Left ventricle myocardium superior (tissue), 1 donor: Measurements from ENCODE around the gene ADCY1. TPM values are rescaled to one million over a fixed set of nuclear protein-coding genes. Genes with fewer than 3 reads are reported as not detected.
A peak's percentile ranks its signal among the peaks of the same experiment; 100 is the strongest.

Experiments
- ATAC-seq: fragments of 200-7000 bp; cut with Tn5 transposase; one replicate; pipeline ENCODE4 v1.9.1; 2020; ENCODE audit warnings: mild to moderate bottlenecking, moderate library complexity
- DNase-seq: peaks from one replicate; pipeline ENCODE4 v3.0.0-alpha.2; 2020
- intact Hi-C: fragments of 100-400 bp; cut with micrococcal nuclease; formaldehyde crosslinking; loops from one replicate; pipeline ENCODE4 v1.11.0; 2022
- total RNA-seq: library from RNA; stranded (reverse); fragmentation: NEBNext Ultra II Directional; extraction: Animal tissue kit (Norgen Biotek cat#: 25700); gene quantifications from one replicate; pipeline ENCODE4 v1.2.1, GENCODE V29; 2021
- donor health status: DM: no; HTN: yes; CAD: no; lungs with severe emphysema.

Gene ADCY1
- total RNA-seq, 1 donor from 2014 or later, result 8.9 TPM

DNA sequence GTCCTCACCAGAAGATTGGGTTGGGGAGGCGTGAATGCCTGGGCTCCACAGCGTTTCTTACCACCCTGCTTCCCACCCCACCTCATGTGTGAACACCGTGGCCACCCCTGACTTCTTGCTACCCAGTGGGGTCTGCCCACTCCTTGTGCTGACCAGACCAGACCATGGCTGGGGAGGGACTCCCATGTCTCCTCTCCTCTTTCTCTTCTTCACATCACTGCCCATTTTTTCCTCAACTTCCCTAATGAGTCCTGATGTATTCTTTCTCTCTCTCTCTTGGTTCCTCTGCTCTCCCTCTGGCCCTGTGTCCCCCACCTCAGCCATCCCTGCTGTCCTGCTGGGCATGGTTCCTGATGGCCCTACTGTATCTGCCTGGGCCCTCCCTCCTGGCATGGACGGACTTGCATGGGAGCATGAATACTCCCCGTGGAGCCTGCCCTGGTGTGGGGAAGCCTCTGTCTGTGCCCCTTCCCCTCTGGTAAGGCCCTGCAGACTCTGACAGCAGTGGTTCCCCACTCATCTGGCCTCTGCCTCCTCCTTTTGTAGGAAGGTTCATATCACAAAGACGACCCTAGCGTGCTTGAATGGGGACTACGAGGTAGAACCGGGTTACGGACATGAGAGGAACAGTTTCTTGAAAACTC, 85.5 kb downstream of the ADCY1 start:
- intact Hi-C loops, result no loop called here
- ATAC-seq, result no peak
- DNase-seq, result no peak

DNA sequence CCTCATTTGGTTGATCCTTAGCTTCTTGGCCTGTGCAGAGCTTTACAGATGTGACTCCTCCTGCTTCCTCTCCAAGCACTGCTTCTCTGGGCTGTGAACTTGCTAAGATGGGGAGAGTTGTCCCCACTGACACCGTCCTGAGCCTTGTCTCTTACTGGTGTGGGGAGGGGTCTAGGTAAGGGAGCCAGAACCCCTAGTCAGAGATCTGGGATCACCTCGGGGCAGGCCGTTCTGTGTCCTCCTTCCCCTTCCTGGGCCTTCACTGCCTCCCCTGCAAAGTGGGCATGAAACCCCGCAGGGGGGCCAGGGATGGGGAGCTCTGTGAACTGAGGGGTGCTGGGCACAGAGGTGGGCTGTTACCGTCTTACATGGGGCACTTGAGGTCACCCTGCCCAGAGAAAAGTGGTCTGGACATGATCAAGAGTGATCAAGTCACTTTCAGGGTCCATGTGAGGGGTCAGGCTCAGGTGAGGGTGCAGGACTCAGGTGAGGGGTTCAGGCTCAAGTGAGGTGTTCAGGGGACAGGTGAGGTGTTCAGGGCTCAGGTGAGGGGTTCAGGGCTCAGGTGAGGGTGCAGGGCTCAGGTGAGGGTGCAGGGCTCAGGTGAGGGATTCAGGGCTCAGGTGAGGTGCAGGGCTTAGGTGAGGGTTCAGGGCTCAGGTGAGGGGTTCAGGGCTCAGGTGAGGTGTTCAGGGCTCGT, 86.2 kb downstream of the ADCY1 start:
- intact Hi-C loops, result no loop called here
- ATAC-seq, result no peak
- DNase-seq, result no peak

DNA sequence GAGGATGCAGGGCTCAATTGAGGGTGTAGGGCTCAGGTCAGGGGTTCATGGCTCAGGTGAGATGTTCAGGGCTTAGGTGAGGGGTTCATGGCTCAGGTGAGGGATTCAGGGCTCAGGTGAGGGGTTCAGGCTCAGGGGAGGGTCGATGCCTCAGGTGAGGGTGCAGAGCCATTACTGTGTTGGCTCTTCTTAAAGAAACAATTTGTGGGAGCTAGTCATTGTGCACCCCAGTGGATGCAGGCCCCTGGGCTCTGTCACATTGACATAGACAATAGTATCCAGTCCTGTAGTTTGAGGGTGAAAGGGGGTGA, 86.7 kb downstream of the ADCY1 start:
- no peak for DNase-seq
- intact Hi-C loops, result no loop called here
- ATAC-seq, result no peak

DNA sequence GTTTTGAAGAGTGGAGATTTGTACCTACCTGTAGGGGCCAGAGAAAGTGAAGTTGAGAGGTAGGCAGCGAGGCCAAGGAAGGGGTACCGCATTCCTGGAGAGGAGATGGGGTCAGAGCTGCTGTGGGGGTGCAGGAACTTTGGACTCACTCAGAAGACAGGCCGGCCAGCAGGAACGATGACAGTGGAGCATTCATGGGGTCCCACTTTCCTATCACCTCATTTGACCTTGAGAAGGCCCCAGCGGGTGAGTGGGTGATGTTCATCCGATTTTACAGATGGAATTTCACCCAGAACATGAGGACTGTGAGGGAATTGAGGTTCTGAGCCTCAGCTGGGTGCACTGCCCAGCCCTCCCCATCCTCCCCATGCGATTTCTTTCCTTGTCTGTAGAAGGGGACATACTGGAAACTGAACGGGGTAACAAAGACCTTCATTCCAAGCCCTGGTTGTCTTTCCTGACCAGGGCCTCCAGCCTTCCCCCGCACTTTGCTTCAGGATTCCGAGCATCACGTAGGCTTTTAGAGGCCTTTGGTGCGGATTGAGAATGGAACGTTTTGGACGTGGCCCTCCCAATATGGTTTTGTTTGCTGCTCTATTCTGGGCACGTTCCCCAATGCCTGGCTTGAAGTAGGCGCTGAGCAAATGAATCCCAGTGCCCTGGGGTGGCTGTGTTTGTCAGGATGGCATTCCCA, 87.3 kb downstream of the ADCY1 start:
- ATAC-seq (no peak), DNase-seq (no peak)
- intact Hi-C loops, result no loop called here

DNA sequence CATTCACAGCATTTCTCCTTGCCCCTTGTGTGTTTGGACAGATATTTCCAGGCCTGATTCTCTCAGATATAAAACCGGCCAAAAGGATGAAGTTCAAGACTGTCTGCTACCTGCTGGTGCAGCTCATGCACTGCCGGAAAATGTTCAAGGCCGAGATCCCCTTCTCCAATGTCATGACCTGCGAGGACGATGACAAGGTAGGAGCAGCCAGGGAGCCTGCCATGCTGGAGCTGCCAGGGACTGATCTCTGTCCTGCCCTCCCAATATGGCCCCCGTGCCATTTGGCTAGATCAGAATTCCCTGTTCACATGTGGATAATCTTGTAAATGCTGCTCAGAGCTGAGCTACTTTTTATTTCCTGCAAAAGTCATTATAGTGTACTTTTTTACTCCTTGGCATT, 87.8 kb downstream of the ADCY1 start:
- ATAC-seq (no peak), DNase-seq (no peak)
- intact Hi-C loops, result no loop called here

DNA sequence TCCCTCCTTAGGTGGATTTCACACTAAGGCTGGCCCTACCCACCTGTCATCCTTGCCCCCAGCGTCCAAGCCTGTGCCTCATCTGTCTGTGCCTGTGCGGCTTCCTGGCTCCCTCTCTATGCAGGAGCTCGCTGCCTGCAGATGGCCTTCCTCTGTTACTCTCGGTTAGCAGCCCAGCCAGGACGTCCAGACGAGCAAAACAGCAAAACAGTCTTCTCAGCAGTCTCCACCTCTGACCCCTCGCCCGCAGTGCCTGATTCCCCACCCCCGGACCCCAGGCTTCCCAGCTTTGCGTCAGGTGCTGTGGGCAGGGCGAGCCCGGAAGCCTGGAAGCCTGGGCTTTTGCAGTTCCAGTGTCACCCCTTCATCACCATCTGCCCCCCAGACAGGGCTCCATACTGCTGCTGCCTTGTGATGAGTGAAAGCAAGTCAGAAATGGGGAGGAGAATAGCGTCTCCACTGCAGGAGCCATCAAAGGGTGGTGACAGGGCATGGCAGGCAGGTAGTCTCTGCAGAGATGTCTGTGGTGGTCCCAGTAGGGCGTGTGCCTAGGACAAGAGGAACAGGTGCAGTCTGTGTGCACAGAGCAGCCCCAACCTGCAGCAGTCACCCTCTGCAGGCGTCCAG, 88.5 kb downstream of the ADCY1 start:
- DNase-seq, result no peak
- no peak for ATAC-seq
- intact Hi-C loops, result no loop called here

DNA sequence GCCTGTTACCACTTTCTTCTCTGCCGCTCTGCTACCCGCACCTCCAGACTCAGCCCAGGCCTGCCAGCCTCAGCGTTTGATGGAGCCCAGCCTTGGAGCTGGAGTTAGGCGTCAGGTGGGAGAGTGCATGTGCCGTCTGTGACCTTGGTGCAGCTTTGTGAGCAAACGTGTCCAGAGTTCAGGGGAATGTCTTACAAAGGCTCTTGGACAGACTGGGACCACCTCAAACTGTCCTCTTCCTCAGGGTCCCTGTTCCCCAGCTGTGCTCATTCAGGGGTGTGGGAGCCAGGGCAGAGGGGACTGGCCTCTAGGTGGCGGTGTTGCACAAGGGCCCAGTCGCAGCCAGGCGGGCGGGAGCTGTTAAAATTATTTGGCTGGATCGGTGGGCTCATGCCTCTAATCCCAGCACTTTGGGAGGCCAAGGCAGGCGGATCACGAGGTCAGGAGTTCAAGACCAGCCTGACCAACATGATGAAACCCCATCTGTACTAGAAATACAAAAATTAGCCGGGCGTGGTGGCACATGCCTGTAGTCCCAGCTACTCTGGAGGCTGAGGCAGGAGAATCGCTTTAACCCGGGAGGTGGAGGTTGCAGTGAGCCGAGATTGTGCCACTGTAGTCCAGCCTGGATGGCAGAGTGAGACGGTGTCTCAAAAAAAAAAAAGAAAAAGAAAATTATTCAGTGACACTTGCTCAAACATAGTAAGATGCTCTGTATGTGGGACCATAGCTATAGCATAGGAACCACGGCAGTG, 89.2 kb downstream of the ADCY1 start:
- DNase-seq, result peak; percentile 56
- ATAC-seq, result peak; percentile 68
- intact Hi-C loops, result no loop called here

DNA sequence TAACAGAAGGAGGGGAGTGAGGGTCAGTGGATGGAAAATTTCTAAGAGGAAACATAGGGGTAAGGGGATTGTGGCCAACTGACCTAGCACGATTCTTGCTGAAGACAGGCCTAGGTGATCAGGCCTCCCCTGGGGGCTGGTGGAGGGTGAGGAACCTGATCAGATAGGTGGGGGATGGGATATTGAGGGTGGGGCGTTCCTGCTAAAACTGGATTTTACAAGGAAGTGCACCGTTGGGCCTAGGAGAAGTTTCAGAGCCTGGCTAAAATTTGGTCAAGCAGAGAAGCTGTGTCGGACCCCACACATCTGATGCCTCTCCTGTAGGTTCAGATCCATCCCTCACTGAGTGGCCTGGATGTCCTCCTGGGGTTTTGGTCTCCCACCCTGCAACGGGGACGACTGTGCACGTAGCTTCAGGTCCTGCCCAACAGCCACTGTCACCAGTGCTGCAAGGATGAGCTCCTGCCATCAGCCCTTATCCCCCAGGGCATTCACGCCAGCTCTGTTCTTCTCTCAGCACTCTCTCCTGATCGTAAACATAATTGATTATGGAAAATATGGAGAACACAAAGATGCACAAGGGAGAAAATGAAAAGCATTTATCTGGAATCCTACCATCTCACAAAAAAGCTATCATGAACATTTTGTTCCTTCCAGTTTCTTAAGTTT, 89.9 kb downstream of the ADCY1 start:
- no peak for DNase-seq
- intact Hi-C loops, result no loop called here
- no peak for ATAC-seq

DNA sequence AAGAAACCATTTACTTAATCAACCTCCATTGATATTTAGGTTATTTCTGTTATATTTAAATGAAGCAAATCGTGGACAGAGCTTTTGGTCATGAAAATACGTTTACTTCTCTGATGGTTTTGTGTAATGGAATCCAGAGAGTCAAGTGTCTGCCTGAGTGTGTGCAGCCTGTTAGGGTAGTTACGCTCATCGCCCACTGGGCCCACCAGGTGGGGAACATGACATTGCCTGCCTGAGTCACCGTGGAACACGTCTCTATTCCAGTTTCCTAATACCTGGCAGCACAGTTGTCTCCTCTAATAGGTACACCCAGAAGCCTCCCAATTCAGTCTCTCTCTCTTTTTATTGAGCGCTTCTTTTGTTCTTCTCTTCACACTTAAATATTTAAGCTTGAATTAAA, 91.0 kb downstream of the ADCY1 start:
- intact Hi-C loops, result no loop called here
- DNase-seq (no peak), ATAC-seq (no peak)

DNA sequence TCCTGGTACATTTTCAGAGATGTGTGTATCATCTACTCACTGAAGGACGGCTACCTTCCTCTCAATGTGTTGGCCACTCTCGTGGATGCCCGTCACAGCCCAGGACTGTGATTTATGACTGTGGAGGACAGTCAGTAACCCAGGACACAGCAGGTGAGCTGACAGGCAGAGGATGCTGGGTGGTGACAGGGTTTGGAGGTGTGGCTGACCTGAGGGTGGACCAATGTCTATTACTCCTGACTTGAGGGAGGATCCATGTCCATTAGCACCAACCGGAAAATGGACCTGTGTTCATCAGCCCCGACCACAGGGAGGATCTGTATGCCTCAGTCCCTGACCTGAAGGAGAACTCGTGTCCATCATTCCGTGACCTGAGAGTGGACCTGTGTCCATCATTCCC, 96.1 kb downstream of the ADCY1 start:
- intact Hi-C loops, result no loop called here
- DNase-seq (no peak), ATAC-seq (no peak)

DNA sequence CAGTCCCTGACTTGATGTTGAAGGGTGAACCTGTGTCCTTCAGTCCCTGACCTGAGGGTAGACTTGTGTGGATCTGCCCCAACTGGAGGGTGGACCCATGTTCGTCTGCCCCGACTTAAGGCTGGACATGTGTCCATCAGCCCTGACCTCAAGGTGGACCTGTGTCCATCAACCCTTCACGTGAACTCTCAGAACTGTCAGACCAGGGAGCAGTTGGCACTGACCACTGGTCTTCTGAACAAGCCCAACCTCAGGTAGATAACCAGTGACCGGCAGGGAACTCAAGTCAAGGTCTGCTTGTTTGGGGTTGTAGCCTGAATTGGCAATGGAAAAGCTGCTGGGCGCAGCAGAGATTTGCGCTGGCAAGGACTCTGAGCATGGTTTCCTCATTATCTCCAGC, 96.5 kb downstream of the ADCY1 start:
- no peak for ATAC-seq
- intact Hi-C loops, result no loop called here
- no peak for DNase-seq

DNA sequence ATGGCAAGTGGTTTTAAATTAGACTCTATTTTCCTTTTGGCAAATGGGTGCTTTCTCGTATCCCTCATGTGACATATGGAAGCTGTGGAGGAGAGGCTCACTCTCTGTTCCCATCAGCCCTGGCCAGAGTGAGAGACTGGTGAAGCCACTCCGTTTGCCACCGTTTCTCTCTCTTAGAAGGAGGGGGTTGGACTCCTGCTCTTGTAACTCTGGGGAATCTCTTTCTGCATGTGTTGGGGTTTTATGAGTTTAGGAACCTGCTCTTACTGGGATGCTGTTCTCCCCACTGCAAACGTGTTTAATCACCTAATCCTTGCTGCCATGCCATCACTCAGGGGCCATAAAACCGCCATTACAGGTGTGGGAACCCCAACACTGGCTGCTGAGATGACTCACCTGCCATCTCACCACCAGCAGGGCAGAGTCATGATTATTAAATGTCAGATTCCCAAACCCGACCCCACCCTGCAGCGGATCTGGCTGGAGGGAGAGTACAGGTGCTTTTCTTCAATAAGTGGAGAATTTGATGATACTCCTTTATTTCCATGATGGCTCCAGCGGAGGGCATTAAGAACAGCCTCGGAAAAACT, 103.2 kb downstream of the ADCY1 start:
- ATAC-seq, result no peak
- no peak for DNase-seq
- intact Hi-C loops, result no loop called here

DNA sequence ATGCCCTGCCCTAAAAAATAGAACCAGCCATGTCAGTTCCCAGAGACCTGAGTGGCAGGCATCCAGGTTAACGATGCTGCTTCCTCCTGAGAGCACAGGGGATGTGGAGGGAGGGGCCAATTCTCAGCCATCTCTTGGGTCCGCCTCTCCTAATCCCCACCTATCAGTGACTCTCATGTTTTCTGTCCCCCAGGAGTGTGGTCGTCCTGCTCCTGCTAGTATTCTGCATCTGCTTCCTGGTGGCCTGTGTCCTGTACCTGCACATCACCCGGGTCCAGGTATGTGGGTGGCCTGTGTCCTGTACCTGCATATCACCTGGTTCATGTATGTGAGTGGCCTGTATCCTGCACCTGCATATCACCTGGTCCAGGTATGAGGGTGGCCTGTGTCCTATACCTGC, 105.3 kb downstream of the ADCY1 start:
- DNase-seq (no peak), ATAC-seq (no peak)
- intact Hi-C loops, result no loop called here

DNA sequence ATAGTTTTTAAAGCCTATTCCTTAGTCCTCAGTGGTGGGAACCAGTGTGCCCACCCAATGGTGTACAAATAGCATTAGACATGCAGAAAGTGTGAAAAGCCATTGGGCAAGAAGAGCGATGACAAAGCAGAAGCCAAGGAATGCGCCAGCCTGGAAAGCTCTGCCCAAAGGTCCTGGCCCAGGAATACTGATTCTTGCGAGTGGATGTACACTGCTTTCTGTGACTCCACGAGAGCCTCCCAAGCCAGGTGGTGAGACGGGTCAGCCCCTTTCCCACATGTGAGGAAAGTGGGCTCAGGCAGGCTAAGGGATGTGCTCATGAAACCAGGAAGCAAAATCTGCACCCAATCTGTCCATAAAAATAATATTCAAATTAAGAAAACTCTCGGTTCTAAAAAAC, 106.6 kb downstream of the ADCY1 start:
- no peak for ATAC-seq
- intact Hi-C loops, result no loop called here
- no peak for DNase-seq

DNA sequence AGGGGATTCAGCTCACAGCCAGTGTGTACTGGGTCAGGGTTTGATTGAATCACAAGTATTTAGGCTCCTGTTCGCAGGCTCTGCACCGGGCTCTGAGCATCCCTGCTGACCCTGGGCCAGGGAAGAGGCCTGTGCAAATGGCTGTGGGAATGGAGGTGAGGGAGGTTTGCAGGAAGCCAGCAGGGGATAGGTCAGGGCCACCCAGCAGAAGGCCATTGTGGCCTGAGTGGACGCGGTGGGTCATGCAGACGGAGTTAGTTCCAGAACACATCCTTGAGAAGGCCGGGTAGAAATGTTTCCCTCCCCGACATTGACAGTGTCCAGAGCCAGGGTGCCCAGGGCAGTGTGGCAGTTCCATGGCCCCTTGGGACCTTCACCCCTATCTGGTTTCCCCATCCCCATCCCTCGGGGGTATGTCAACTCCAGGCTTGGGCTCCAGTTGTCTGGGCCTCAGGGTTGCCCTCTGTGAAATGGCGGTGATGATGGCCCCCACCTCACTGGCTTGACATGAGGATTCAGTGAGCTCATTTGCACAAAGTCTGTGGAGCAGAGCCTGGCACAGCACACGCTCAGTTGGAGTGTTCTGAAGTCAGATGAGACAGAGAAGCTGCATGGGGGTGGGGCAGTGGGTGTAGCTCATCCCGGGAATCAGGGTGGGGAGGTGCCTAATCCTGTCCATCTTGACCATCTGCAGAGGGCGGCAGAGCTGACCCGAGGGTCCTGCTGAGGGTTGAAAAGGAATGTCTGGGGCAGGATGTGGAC, 107.6 kb downstream of the ADCY1 start:
- ATAC-seq (no peak), DNase-seq (no peak)
- intact Hi-C loops, result no loop called here

DNA sequence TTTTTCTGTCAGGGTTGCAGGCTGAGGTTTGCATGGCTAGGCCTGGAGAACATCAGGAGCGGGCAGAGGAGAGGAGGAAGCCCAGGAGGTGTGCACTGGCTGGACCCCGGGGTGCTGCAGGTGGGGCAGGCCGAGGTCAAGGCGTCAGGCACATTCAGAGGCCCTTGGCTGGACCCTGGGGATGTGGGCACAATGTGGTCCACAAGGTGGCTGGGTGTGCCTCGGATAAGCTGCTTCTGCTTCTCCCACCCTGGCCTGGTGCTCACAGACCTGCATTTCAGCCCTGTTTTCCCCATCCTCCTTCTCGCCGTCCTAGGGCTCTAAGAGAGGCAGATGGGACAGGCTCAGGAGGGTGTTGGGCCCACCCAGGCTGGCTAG, 108.2 kb downstream of the ADCY1 start:
- DNase-seq (no peak), ATAC-seq (no peak)

DNA sequence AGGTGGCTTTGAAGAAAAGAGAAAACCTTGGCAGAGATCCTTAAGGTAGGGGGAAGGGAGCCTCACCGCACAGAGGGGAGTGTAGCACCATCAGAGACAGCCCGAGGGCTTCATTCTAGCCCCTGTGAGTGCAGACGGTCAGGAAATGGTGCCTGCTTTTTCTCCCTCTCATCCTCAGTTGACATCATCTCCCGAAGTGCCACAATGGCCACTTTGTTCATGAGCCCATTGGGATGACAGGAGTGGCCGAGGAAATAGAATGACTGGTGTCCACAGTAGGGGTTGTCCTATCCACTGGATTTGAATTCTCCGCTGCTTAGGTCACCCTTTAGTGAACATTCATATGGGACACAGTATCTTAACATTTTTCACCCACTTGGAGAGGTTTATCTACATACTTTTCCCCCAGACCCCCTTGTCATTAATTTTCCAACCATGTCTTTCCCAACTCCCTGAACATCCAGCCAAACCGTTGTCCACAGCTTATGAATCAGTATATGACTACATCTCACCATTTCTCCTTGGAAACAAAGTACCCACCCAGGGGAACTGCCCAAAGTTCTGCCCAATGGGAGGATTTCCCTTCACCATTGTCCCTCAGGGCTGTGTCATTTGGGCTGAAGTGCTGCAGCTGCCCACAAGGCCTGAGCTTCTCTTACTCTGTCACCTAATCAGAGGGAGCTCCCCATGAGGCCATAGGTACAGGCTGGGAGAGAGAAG, 108.8 kb downstream of the ADCY1 start:
- ATAC-seq, result no peak

More for the DNA sequence above, 108.2 kb downstream of the ADCY1 start:
- intact Hi-C loops, result no loop called here

More for the DNA sequence above, 108.8 kb downstream of the ADCY1 start:
- no peak for DNase-seq
- intact Hi-C loops, result no loop called here
